ENCODE measurements around the gene PHF21A. TPM values are rescaled to one million over a fixed set of nuclear protein-coding genes. Genes with fewer than 3 reads are reported as not detected.

PHF21A gene
- total RNA-seq, 4 donors from 2014 or later, result 30.4 to 58.5 (median 49.4) TPM

- no peak overlapping the region for H3K4me3 ChIP-seq
- TF ChIP-seq POLR2A (IDR thresholded peaks at IDR 0.05) (no peak), EP300 (IDR thresholded peaks at IDR 0.05) (peak in 1 of 2 donors; percentile 48)
- no peaks in the 10 kb centered on the region for H3K27me3 ChIP-seq
- 73 to 74% methylated on average over 4 of the region's 4 CpGs for WGBS, 2 donors
- DNase-seq (ENCODE audit: low spot score in 2 of 2), result no peak
- no peak overlapping the region for H3K27ac ChIP-seq
- H3K36me3 ChIP-seq, result peaks cover 0 to 51% (median 0%) of the 10 kb centered on the region in 3 donors
- no peaks in the 10 kb centered on the region for H3K9me3 ChIP-seq
- H3K4me1 ChIP-seq, result peaks cover 0 to 24% (median 0%) of the 10 kb centered on the region in 4 donors
These were observed 160.7 kb downstream of the PHF21A start for GRCh38 chr11:45960387-45961095.

- no peak for TF ChIP-seq CTCF (IDR thresholded peaks at IDR 0.05)
- no peak for TF ChIP-seq EP300 (IDR thresholded peaks at IDR 0.05)
- no peak for TF ChIP-seq POLR2A (IDR thresholded peaks at IDR 0.05)
- WGBS, 2 donors, result 85 to 92% methylated on average over 1 of the region's 1 CpG
- Histone ChIP-seq H3K27ac (no peak overlapping the region), H3K9me3 (no peaks in the 10 kb centered on the region), H3K4me1 (peaks cover 0 to 21% (median 0%) of the 10 kb centered on the region in 4 donors), H3K27me3 (no peaks in the 10 kb centered on the region), H3K36me3 (peaks cover 0 to 54% (median 0%) of the 10 kb centered on the region in 3 donors), H3K4me3 (no peak overlapping the region)
- DNase-seq (ENCODE audit: low spot score in 2 of 2), result no peak
These were observed 161.4 kb downstream of the PHF21A start for GRCh38 chr11:45959851-45960250.

GRCh38 chr11:45949992-45950407 is 171.3 kb downstream of the PHF21A start:
- H3K9me3 ChIP-seq, result no peaks in the 10 kb centered on the region
- H3K27me3 ChIP-seq, result no peaks in the 10 kb centered on the region
- H3K4me1 ChIP-seq, result peaks cover 0 to 12% (median 0%) of the 10 kb centered on the region in 4 donors
- peak in 1 of 2 donors; percentile 18 for TF ChIP-seq EP300 (IDR thresholded peaks at IDR 0.05)
- no peak for TF ChIP-seq POLR2A (IDR thresholded peaks at IDR 0.05)
- TF ChIP-seq CTCF (IDR thresholded peaks at IDR 0.05), result no peak
- H3K4me3 ChIP-seq, result no peak overlapping the region
- H3K27ac ChIP-seq, result no peak overlapping the region
- peak in 1 of 2 donors; percentile 21 for DNase-seq (ENCODE audit: low spot score in 2 of 2)
- H3K36me3 ChIP-seq, result peaks cover 0 to 85% (median 9%) of the 10 kb centered on the region in 3 donors
- WGBS, 2 donors, result 79 to 88% methylated on average over 1 of the region's 1 CpG

GRCh38 chr11:45948356-45948755 is 172.9 kb downstream of the PHF21A start:
- WGBS, 2 donors, result 76 to 79% methylated on average over 3 of the region's 3 CpGs
- TF ChIP-seq CTCF (IDR thresholded peaks at IDR 0.05), result no peak
- no peak for TF ChIP-seq EP300 (IDR thresholded peaks at IDR 0.05)
- no peak for TF ChIP-seq POLR2A (IDR thresholded peaks at IDR 0.05)
- Histone ChIP-seq H3K9me3 (no peaks in the 10 kb centered on the region), H3K4me3 (no peak overlapping the region), H3K36me3 (peaks cover 0 to 93% (median 9%) of the 10 kb centered on the region in 3 donors), H3K27ac (no peak overlapping the region), H3K27me3 (no peaks in the 10 kb centered on the region), H3K4me1 (peaks cover 0 to 12% (median 0%) of the 10 kb centered on the region in 4 donors)
- DNase-seq (ENCODE audit: low spot score in 2 of 2), result no peak

- peaks cover 0 to 12% (median 0%) of the 10 kb centered on the region in 4 donors for H3K4me1 ChIP-seq
- no peak for DNase-seq (ENCODE audit: low spot score in 2 of 2)
- H3K36me3 ChIP-seq, result peaks cover 0 to 94% (median 9%) of the 10 kb centered on the region in 3 donors
- TF ChIP-seq EP300 (IDR thresholded peaks at IDR 0.05) (no peak), CTCF (IDR thresholded peaks at IDR 0.05) (no peak), POLR2A (IDR thresholded peaks at IDR 0.05) (no peak)
- no peak overlapping the region for H3K27ac ChIP-seq
- 88 to 100% methylated on average over 1 of the region's 1 CpG for whole genome bisulfite sequencing, 2 donors
- no peaks in the 10 kb centered on the region for H3K27me3 ChIP-seq
- no peak overlapping the region for H3K4me3 ChIP-seq
- no peaks in the 10 kb centered on the region for H3K9me3 ChIP-seq
These were observed 173.4 kb downstream of the PHF21A start for GRCh38 chr11:45947885-45948284.
